Choroid plexus epithelial cell (primary cell): ENCODE measurements around the gene SRGAP3.

Experiments used
- DNase-seq: peaks from one replicate; pipeline ENCODE4 v3.0.0-alpha.2; 2010; ENCODE audit warnings: low read depth
- H3K4me3 ChIP-seq: 2 replicates; pipeline ENCODE4 v1.5.1; 2011; ENCODE audit warnings: low read depth, mild to moderate bottlenecking, control low read depth, low read length, moderate library complexity
- CTCF ChIP-seq: conservative IDR thresholded peaks from 2 replicates; pipeline ENCODE4 v1.5.1; 2011; ENCODE audit warnings: low read depth, mild to moderate bottlenecking, control low read depth, inconsistent platforms, low read length, moderate library complexity

Gene SRGAP3

DNA sequence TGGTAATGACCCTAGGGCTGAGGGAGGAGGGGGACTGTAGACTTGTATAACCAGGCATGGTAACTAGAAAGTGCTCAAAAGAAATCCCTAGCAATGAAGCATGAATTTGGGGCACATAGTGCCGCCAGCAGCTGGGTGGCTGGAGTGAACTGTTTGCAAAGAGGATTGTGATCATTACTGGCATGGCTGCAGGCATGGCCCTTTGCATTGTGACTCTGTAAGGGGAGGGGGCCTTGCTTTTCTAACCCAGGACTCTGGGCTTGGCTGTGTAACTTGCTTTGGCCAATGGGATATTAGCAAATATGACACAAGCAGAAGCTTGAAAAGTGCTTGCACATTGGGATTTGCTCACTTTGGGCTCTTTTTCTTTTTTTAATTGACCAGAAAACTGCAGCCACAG lies 173.7 kb downstream of the SRGAP3 start:
- no peak for DNase-seq
- TF ChIP-seq CTCF: no peak

GRCh38 chr3:9074079-9074478 lies 175.4 kb downstream of the SRGAP3 start:
- H3K4me3 ChIP-seq: no peak overlapping the region
- no peak for TF ChIP-seq CTCF
- peak; percentile 2 for DNase-seq

More for the DNA sequence above, 173.7 kb downstream of the SRGAP3 start:
- H3K4me3 ChIP-seq: no peak overlapping the region

DNA sequence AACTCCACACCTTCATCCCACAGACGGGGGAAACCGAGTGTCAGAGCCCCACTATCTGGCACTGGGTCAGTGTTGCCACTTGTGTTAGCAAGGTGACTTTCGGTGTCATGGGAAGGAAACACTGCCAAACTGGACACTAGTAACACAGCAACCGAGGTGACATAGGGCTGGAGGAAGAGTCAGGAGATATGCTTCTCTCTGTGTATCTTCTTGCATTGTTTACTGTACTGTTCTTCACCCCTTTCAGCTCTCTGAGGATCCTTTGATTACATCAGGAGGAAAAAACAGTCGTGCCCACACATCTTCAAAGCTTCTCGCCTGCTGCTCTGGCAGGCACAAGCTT lies 176.8 kb downstream of the SRGAP3 start:
- no peak for TF ChIP-seq CTCF
- DNase-seq: no peak
- no peak overlapping the region for H3K4me3 ChIP-seq

GRCh38 chr3:9071936-9072666 lies 177.3 kb downstream of the SRGAP3 start:
- DNase-seq: no peak
- no peak for TF ChIP-seq CTCF
- no peak overlapping the region for H3K4me3 ChIP-seq

DNA sequence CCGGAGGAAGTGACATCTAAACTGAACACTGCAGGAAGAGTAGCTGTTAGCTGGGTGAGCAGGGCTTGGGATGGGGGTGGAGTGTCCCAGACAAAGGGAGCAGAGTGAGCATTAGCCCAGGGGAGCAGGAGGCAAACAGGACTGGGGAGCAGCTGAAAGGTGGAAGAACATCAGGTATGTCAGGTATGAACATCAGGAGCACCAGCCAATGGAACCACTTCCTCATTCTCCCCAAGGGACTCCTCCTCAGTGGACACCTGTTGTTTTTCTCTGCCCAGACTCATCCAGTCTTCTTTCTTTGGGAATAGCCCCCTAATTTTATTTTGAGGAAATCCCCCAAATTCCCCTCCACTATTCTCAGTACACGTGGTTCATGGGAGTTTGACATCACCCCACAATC lies 178.5 kb downstream of the SRGAP3 start:
- H3K4me3 ChIP-seq: no peak overlapping the region
- TF ChIP-seq CTCF: no peak
- DNase-seq: no peak

- H3K4me3 ChIP-seq: no peak overlapping the region
- DNase-seq: no peak
- TF ChIP-seq CTCF: no peak
These were observed 179.5 kb downstream of the SRGAP3 start for GRCh38 chr3:9069971-9070370.

- no peak overlapping the region for H3K4me3 ChIP-seq
- peak; percentile 1 for DNase-seq
- TF ChIP-seq CTCF: no peak
These were observed 181.4 kb downstream of the SRGAP3 start for GRCh38 chr3:9068051-9068450.
